ENCODE results near the gene B3GAT3.
"Not testable (repeated sequence)": the region's sequence is repeated elsewhere in the genome, so short reads cannot be mapped to it uniquely, and the experiment has no call there.

The B3GAT3 gene

DNA sequence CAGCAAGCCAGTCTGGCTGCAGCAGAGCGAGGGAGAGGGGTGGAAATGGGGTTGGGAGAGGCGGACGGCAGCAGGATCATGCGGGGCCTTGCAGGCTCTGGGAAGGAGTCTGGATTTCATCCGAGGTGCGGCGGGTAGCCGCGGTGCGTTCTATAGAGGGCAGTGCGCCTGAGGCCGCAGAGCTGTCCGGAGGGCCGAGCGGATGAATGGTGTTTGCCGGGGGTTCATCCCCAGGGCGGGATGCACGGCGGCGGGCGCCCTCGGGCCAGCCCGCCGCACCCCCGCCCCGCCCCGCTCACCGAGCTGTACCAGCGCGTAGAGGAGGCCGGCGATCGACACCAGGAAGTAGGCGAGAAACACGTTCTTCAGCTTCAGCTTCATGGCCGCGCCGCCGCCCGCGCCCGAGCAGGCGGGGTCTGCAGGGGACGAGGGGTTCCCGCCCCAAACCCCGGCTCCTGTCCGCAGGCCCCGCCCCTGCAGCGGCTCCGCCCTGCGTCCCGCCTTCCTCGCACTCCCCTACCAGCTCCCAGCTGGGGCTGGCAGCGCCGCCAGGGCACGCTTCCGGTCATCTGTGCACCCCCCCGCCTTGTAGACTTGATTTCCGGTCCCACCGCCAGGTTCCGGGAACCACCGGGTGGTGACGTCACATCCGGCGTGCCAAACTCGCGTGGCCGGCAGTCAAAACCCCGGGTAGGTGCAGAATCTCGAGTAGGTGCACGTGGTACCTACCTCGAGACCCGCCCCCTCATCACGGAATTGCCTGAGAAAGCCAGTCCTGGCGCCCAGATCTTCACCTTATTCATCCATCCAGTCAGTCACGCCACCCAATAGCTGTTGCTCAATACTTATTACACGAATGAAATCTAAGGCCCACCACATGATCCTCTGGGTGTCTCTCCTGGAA, at the start of gene B3GAT3:
TSS of gene B3GAT3 (minus strand) at position 420 of the 904 bp plus-strand sequence. CDS start at position 381, 39 bp downstream.
- DNase-seq (ENCODE audit: low read depth, low spot score): peak; percentile 94

DNA sequence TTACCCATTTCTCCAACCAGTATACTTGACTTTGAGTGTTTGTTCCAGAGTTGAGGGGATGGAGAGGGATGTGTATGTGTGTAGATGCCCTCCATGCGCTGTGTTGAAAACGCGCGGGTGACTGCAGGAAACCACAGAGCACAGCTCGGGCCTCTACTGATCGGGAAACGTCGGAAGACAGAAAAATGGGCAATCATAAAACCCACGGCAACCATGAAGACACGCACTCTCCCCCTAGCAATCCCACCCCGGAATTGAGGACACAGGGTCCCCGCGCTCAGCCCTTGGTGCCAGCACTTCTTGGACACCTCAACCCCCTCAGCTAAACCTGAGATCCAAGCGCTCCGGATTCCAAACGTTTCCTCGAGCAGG, 49.4 kb upstream of the B3GAT3 start:
- no peak for DNase-seq (ENCODE audit: low read depth, low spot score)

DNA sequence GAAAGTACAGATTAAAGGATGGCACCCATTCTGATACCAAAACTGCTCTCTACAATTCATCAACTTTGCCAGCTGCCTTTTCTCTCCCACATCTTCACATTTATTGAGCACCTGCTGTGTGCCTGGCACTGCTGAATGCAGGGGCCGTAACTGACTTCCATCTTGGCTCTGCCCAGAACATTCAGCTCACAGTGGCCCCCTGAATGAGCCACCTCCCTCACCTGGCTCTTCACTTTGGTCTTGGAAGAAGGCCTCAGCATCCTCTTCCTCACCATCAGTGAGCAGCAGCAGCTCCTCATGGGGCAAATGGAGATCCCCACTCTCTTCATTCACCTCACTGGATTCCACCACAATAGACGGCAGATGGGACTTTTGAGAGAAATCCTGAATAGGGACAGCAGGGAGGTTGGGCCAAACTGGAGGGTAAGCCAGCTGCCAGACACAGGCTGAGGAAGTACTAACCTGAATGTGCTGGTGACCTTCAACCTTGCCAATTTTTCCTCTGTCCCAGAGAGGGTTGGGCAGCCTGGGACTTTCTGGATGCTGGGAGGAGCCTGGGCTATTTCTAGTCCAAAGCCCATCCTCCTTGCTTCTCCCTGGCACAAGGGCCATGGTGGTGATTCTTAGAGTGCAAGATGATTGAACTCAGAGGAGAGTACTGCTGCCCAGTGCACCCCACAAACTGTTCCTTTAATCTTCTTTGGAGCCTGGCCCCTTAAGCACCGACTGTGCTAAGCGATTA, 47.8 kb upstream of the B3GAT3 start:
- no peak for DNase-seq (ENCODE audit: low read depth, low spot score)

DNA sequence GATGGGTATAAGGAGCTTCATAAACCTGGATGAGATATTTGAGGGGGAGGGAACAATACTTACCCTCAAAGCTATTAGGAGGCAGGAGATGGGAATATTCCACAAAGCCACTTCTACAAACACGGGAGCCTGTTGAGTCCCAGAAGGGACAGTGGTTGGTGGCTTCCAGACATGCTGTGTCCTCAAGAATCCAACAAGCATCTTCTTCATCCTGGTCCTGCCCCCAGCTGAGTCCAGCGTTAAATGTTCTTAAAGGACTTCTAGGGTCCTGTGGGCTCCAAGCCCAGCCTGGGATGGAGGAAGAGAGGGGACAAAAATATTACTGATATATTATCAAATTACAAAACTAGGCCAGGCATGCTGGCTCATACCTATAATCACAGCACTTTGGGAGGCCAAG, 45.7 kb upstream of the B3GAT3 start:
- no peak for DNase-seq (ENCODE audit: low read depth, low spot score)

DNA sequence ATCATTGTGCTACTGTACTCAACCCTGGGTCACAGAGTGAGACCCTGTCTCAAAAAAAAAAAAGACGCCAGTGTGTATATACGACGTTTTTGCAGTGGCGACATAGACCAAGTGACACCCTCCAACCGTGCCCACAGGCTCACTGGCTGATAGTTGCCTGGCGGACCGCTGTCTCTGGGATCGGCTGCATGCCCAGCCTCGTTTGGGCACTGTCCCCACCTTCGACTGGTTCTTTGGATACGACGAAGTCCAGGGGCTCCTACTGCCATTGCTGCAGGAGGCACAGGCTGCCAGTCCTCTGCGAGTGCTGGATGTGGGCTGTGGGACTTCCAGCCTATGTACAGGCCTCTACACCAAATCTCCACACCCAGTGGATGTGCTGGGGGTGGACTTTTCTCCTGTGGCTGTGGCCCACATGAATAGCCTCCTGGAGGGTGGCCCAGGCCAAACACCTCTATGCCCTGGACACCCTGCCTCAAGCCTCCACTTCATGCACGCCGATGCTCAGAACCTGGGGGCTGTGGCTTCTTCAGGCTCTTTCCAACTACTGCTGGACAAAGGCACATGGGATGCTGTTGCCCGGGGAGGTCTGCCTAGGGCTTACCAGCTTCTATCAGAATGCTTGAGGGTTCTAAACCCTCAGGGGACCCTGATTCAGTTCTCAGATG, 44.6 kb upstream of the B3GAT3 start:
- DNase-seq (ENCODE audit: low read depth, low spot score): no peak

DNA sequence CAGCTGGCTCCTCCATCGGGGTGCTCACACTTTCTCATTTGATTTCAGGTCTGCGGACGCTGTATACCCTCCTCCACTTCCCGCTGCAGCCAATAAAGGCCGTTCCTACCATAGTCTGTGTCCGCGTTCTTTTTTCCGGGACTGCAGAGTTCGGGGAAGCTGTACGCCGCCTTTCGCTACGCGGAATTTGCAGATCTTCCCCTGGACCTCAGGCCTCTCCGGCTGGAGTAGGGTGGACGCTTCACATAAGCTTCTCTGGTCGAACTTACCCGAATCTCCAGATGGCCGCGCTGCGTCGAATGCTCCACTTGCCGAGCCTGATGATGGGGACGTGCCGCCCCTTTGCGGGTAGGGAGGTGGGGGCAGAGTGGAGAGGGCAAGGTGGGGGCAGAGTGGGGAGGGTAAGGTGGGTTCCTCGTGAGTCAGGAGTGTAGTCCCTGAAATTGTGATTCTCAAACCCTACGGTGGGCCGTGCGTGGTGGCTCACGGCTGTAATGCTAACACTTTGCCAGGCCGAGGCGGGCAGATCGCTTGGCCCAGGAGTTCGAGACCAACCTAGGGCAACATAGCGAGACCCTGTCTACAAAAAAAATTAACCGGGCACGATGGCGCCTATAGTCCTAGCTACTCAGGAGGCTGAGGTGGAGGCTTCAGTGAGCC, 43.9 kb upstream of the B3GAT3 start:
- DNase-seq (ENCODE audit: low read depth, low spot score): no peak

DNA sequence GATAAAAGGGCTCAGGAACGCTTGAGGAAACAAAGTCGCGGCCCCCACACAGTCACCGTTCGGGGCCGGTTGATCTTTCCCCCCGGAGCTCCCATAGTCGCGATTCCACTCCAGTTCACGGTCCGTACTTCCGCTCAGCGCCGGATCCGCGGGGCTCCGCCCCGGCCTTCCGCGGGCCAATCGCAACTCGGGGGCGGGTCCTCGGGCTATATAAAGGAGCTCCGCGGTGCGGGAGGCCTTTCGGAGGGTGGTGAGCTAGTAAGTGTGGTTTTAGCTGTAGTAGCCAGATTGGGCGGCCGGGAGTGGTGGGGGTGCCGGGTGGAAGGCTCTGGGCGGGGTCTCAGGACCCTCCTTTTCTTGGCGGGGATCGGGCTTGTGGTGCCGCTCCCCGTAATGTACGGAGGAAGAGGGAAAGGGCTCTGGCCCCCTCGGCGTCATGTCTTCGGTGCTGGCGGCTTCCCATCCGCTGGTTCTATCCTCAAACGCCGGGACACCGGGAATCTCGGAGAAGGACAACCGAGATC, 43.4 kb upstream of the B3GAT3 start, which contains the start of the genes C11orf98 and CSKMT:
TSS of gene C11orf98 (minus strand) at position 136 of the 524 bp plus-strand sequence. CDS start at position 95, 41 bp downstream.
TSS of gene CSKMT (plus strand) at position 238 of the 524 bp plus-strand sequence. CDS start 568 bp downstream, outside the sequence.
- DNase-seq (ENCODE audit: low read depth, low spot score): peak; percentile 75

DNA sequence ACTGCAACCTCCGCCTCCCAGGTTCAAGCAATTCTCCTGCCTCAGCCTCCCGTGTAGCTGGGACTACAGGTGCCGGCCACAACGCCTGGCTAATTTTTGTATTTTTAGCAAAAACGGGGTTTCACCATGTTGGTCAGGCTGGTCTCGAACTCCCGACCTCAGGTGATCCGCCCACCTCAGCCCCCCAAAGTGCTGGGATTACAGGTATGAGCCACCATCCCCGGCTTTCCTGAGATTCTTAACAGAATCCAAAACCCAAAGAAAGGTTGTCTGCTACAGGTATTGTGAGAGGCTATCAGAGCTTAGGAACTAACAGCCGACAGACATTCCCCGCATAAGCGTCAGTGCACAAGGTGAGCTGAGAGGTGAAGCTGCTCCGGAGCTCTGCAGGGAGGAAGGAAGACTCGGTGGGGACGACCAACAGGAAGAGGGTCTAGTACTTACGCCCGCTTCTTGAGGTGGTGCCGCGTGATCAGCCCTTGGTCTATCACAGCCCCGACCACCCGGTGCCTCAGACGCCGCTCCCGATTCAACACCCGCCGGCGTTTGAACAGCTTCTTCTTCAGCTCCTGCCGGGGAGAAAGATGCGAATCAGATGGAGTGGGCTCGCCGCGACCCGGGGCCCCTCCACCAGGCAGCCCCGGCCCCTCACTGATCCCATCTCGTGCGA, 42.8 kb upstream of the B3GAT3 start:
- DNase-seq (ENCODE audit: low read depth, low spot score): no peak

DNA sequence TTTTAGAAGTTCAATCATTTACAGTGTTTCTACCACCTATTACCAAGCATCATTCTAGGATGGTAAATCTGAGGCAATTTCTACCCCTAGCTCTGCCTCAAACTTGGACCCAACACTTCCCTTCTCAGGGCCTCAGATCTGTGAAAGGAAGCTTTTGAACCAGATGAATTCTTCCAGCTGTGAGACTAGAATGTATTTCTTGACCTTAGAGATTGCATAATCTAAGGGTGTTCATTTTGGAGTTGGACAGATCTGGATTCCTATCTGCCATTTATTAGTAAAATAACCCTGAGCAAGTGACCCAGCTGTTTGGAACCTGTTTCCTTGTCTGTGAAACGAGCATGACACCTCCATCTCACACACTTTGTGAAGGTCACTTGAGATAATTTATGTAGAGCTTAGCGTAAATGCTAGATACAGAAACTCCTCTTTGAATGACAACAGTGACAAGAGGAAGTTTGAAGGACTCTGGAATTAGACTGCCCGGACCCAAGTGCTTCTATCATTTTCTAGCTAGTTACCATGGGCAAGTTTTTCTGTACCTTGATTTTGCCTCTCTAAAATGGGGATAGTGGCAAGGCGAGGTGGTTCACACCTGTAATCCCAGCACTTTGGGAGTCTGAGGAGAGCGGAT, 35.1 kb upstream of the B3GAT3 start:
- DNase-seq (ENCODE audit: low read depth, low spot score): no peak

DNA sequence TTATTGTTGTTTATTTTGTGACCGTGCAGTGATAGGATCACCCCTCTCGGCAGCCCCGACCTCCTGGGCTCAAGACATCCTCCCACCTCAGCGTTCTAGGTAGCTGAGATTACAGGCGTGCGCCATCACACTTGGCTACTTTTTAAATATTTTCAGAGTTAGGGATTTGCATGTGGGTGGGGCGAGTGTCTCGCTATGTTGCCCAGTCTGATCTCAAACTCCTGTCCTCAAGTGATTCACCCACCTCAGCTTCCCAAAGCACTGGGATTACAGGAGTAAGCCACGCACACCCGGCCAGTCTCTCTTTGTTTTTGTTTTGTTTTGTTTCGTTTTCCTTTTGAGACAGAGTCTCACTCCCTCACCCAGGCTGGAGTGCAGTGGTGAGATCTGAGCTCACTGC, 32.5 kb upstream of the B3GAT3 start:
- DNase-seq (ENCODE audit: low read depth, low spot score): no peak

DNA sequence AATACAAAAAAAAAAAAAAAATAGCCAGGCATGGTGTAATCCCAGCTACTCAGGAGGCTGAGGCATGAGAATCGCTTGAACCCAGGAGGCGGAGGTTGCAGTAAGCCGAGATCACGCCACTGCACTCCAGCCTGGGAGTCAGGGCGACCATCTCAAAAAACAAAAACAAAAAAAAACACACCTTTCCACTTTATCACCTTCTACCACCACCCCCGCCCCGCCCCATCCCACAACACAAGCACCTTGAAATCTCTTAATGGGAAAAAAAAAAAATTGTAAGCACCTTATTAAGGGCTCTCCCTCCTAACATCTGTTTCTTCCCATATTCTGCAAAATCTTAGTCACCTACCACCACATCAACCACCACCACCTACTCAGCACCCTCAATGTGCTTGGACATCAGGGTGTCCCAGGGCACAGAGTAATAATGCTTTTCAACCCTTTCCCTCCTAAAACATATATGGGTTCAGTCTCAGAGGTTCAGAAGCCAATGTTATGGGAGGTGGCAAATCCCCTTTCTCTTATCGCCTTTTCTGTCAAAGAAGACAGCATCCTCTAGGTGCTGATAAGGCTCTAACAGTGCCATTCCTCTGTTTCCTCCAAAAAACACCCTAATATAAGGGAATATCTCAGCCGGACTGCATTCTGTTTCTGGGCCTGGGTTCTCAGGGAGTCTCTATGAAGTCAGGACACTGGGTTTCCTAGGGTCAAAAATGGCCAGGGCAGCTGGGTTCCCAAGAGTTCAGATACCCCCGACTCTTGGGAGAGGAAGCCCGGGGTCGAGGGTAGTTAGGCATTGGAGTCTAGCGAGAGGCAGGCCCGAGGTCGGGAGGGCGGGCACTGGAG, 30.6 kb upstream of the B3GAT3 start:
- no peak for DNase-seq (ENCODE audit: low read depth, low spot score)

DNA sequence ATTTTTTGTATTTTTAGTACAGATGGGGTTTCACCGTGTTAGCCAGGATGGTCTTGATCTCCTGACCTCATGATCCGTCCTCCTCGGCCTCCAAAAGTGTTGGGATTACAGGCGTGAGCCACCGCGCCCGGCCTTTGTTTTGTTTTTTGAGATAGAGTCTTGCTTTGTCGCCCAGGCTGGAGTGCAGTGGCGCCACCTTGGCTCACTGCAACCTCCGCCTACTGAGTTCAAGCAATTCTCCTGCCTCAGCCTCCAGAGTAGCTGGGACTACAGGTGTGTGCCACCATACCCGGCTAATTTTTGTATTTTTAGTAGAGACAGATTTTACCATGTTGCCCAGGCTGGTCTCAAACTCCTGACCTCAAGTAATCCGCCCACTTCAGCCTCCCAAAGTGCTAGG, 28.5 kb upstream of the B3GAT3 start:
- DNase-seq (ENCODE audit: low read depth, low spot score): not testable (repeated sequence)

DNA sequence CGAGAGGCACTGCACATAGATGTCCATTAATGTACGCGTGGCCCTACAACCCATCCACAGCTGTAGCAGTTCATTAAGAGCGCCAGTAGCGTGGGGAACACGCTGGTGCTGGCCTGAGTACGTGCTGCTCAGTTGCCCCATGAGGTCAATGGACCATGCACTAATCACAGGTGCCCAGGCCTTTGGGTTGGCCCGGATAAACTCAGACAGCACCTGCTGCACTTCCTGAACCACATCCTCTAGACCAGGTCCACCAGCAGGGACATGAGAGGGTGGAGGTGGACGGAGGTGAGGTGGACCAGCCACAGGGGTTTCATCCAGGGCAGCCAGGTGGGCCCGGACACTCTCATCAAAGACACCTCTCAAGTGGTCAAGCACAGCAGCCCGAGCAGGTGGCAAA, 27.7 kb upstream of the B3GAT3 start:
- DNase-seq (ENCODE audit: low read depth, low spot score): no peak

DNA sequence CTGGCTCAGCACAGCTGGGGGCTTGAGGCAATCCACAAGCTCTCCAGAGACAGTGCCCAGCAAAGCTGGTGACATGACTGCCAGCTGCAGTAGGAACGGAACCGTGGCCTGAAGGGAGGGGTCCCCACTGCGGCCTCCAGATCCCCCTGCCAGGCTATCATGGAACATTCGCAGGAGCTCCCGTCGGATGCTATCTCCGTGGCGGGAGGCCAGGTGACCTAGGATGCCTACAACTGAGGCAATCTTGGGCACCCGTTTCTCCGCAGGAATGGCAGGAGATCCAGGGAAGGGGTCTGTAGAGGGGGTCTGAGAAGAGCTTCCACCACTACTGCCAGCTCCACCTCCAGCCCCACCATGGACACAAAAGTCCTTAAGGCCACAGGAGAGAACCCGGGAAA, 27.2 kb upstream of the B3GAT3 start:
- DNase-seq (ENCODE audit: low read depth, low spot score): no peak

DNA sequence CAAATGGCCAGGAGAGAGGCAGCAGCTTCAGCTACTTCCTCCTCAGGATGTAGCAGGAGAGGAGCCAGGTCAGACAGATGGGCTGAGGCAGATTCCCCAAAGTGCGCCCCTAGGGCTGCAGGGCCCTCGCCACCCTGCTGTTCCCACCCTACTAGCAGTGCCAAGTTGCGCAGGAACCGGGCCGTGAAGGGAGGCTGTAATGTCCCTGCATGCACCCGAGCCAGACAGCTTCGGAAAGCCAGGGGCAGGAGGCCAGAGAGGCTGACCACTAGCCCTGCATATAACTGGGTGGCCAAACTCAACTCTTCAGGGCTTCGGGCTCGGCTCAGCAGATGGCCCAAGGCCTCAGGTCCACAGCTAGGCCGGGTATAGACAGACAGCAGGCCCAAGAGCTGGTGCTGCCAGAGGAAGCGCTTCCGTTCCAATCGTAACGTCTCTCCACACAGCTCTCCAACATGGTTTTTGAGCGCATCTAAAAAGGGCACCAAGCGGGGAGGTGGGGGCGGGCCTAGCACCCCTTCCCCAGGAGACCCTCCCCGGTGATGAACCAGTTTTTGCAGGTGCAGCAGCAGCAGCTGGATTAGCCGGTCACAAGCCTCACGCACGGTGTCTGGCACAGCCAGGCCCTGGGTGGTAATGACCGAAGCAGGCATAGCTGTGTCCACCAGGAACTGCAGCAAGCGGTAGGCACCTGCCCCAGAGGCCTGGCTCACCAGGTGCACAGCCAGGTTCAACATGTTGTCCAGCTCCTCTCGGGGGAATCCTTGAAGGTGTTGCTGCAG, 26.6 kb upstream of the B3GAT3 start:
- DNase-seq (ENCODE audit: low read depth, low spot score): no peak

DNA sequence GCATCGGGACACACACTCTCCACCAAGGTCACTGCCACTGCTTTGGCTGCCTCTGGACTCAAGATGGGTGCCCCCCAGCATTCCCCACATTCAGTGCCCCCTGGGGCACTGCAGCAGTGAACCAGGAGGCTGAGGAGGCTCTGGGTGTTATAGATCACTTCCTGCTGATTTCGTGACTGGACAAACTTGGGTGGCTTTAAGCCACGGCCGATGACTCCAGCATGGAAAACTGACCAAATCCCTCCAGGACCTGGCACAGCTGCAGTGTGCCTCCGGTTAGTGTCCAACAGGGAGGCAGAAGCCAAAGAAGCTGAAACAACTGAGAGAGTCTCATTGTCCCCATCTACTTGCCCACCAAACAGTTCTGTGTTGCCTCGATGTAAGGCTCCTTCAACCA, 25.8 kb upstream of the B3GAT3 start:
- DNase-seq (ENCODE audit: low read depth, low spot score): no peak

DNA sequence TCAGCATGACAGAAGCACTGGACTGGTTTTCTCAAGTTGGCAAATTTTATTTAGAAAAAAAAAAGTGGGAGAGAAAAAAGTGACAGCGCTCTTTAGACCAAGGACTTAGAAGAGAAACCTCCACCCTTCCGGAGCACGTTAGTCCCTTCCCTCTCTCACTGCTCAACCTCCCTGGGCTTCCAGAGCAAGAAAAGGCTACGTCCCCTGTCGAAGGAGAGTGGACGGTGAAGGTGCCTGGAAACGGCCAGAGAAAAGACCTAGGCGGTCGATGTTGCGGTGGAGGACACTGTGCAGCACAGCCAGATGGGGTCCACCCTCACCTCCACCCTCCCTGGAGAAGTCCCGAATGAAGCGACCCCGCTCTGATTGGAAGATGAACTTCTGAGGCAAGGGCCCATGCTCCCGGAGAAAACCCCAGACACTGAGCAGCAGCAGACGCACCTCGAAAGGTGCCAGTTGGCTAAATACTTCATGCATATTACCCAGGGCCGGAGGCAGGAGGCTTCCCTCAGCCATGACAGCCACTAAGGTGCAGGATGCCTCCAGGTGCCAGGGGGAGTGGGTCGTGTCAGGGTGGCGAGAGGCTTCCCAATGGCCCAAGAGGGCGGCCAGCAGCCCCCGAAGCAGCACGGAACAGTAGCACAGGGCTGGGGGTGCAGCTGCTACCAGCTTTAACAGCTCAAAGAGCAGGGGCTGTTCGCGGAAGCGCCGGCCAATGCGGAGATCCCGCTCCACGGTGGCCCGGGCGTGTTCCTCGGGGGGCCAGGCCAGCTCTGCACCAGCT, 25.2 kb upstream of the B3GAT3 start:
- DNase-seq (ENCODE audit: low read depth, low spot score): no peak

All from brain pericyte (primary cell).